Smooth muscle cell of the coronary artery (primary cell): ENCODE results near the gene TDRD7. TPM values are rescaled to one million over a fixed set of nuclear protein-coding genes. Genes with fewer than 3 reads are reported as not detected.

Experiments
- total RNA-seq: library from RNA; depleted of rRNA; stranded (reverse); fragments of >200 nt; gene quantifications from 2 replicates; pipeline ENCODE4 v1.2.3, GENCODE V29; 2014; ENCODE audit warnings: low replicate concordance

The TDRD7 gene
- total RNA-seq, result 4.4 and 5.8 TPM in 2 replicates

GRCh38 chr9:97411789-97412625, at the start of gene TDRD7:
TDRD7 (plus strand) TSS chr9:97412096; CDS start chr9:97428466, 16,370 bp downstream.

GRCh38 chr9:97501177-97501971, 89.5 kb downstream of the TDRD7 start, which contains the start of gene TMOD1:
TMOD1 (plus strand) TSS chr9:97501666; CDS start chr9:97524189, 22,523 bp downstream.

Other genes starting within 250 kb of the TDRD7 start
- 0.12 and 0.45 TPM in 2 replicates for gene CCDC180, start 104.4 kb upstream of the TDRD7 start, total RNA-seq
- 0.12 and 0.30 TPM in 2 replicates for gene TMOD1, start 89.6 kb downstream of the TDRD7 start, total RNA-seq
- 16.2 and 16.8 TPM in 2 replicates for gene TSTD2, start 221.3 kb downstream of the TDRD7 start, total RNA-seq
- gene NCBP1, start 221.7 kb downstream of the TDRD7 start, total RNA-seq, result 29.5 and 32.9 TPM in 2 replicates